SK-N-SH treated with all-trans-retinoic acid at 6 μM for 48 hours (cell line): Measurements from ENCODE around the gene FAM13A.

Experiments
- CSRNP3 ChIP-seq: fragments of 250-450 bp; sonication (Bioruptor Pico); IDR thresholded peaks from 2 replicates; pipeline ENCODE4 v1.5.1; 2021; ENCODE audit warnings: mild to moderate bottlenecking, moderate library complexity
- GLIS3 ChIP-seq: fragments of 250-450 bp; sonication (Bioruptor Pico); IDR thresholded peaks from 2 replicates; pipeline ENCODE4 v1.5.0; 2020; ENCODE audit warnings: mild to moderate bottlenecking, moderate library complexity
- OSR1 ChIP-seq: fragments of 250-450 bp; sonication (Bioruptor Pico); IDR thresholded peaks from 2 replicates; pipeline ENCODE4 v1.8.0; 2022; ENCODE audit warnings: moderate library complexity, mild to moderate bottlenecking, inconsistent platforms
- RARB ChIP-seq: fragments of 250-450 bp; sonication (Bioruptor Pico); IDR thresholded peaks from 2 replicates; pipeline ENCODE4 v1.8.0; 2021; ENCODE audit warnings: mild to moderate bottlenecking, moderate library complexity
- TCF4 ChIP-seq: fragments of 250-450 bp; sonication (Bioruptor Pico); IDR thresholded peaks from 2 replicates; pipeline ENCODE4 v1.8.0; 2021; ENCODE audit warnings: mild to moderate bottlenecking, moderate library complexity, borderline replicate concordance
- TOX ChIP-seq: fragments of 250-450 bp; sonication (Bioruptor Pico); IDR thresholded peaks from 2 replicates; pipeline ENCODE4 v1.8.0; 2021; ENCODE audit warnings: mild to moderate bottlenecking, moderate library complexity, borderline replicate concordance
- ZFP3 ChIP-seq: fragments of 250-450 bp; sonication (Bioruptor Pico); IDR thresholded peaks from 2 replicates; pipeline ENCODE4 v1.5.0; 2020; ENCODE audit warnings: mild to moderate bottlenecking, moderate library complexity
- ZFP30 ChIP-seq: fragments of 450-650 bp; formaldehyde crosslinking; IDR thresholded peaks from 2 replicates; pipeline ENCODE4 v1.5.0; 2022; ENCODE audit warnings: mild to moderate bottlenecking, moderate library complexity
- ZNF70 ChIP-seq: fragments of 450-650 bp; formaldehyde crosslinking; IDR thresholded peaks from 2 replicates; pipeline ENCODE4 v1.5.0; 2020; ENCODE audit warnings: mild to moderate bottlenecking, moderate library complexity
- ZNF8 ChIP-seq: fragments of 450-650 bp; formaldehyde crosslinking; IDR thresholded peaks from 2 replicates; pipeline ENCODE4 v1.5.0; 2020; ENCODE audit warnings: mild to moderate bottlenecking, moderate library complexity
- TF ChIP-seq, protein P1 (sequence below): fragments of 250-450 bp; sonication (Bioruptor Pico); IDR thresholded peaks from 2 replicates; pipeline ENCODE4 v1.8.0; 2020; ENCODE audit warnings: mild to moderate bottlenecking, moderate library complexity, borderline replicate concordance
- TF ChIP-seq, protein P2 (sequence below): fragments of 250-450 bp; sonication (Bioruptor Pico); IDR thresholded peaks from 2 replicates; pipeline ENCODE4 v1.5.1; 2020; ENCODE audit warnings: low read depth, mild to moderate bottlenecking, moderate library complexity
- TF ChIP-seq, protein P3 (sequence below): fragments of 250-450 bp; sonication (Bioruptor Pico); IDR thresholded peaks from 2 replicates; pipeline ENCODE4 v1.8.0; 2021; ENCODE audit warnings: low read depth, mild to moderate bottlenecking, moderate library complexity, borderline replicate concordance

- TF ChIP-seq TCF4 (CRISPR knock-in tag) (no peak), ZFP30 (no peak), ZNF70 (CRISPR knock-in tag) (no peak), CSRNP3 (CRISPR knock-in tag) (no peak), ZFP3 (CRISPR knock-in tag) (no peak), OSR1 (no peak), ZNF8 (CRISPR knock-in tag) (no peak), TOX (CRISPR knock-in tag) (no peak), GLIS3 (CRISPR knock-in tag) (no peak), RARB (CRISPR knock-in tag) (no peak)
- TF ChIP-seq, protein P1, sequence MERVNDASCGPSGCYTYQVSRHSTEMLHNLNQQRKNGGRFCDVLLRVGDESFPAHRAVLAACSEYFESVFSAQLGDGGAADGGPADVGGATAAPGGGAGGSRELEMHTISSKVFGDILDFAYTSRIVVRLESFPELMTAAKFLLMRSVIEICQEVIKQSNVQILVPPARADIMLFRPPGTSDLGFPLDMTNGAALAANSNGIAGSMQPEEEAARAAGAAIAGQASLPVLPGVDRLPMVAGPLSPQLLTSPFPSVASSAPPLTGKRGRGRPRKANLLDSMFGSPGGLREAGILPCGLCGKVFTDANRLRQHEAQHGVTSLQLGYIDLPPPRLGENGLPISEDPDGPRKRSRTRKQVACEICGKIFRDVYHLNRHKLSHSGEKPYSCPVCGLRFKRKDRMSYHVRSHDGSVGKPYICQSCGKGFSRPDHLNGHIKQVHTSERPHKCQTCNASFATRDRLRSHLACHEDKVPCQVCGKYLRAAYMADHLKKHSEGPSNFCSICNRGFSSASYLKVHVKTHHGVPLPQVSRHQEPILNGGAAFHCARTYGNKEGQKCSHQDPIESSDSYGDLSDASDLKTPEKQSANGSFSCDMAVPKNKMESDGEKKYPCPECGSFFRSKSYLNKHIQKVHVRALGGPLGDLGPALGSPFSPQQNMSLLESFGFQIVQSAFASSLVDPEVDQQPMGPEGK (CRISPR knock-in tag), result no peak
- TF ChIP-seq, protein P2, sequence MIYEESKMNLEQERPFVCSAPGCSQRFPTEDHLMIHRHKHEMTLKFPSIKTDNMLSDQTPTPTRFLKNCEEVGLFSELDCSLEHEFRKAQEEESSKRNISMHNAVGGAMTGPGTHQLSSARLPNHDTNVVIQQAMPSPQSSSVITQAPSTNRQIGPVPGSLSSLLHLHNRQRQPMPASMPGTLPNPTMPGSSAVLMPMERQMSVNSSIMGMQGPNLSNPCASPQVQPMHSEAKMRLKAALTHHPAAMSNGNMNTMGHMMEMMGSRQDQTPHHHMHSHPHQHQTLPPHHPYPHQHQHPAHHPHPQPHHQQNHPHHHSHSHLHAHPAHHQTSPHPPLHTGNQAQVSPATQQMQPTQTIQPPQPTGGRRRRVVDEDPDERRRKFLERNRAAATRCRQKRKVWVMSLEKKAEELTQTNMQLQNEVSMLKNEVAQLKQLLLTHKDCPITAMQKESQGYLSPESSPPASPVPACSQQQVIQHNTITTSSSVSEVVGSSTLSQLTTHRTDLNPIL (CRISPR knock-in tag), result no peak
- TF ChIP-seq, protein P3, sequence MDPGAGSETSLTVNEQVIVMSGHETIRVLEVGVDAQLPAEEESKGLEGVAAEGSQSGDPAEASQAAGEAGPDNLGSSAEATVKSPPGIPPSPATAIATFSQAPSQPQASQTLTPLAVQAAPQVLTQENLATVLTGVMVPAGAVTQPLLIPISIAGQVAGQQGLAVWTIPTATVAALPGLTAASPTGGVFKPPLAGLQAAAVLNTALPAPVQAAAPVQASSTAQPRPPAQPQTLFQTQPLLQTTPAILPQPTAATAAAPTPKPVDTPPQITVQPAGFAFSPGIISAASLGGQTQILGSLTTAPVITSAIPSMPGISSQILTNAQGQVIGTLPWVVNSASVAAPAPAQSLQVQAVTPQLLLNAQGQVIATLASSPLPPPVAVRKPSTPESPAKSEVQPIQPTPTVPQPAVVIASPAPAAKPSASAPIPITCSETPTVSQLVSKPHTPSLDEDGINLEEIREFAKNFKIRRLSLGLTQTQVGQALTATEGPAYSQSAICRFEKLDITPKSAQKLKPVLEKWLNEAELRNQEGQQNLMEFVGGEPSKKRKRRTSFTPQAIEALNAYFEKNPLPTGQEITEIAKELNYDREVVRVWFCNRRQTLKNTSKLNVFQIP (CRISPR knock-in tag), result no peak
These were observed 230.2 kb downstream of the FAM13A start for GRCh38 chr4:88826771-88827170.
